Activated T-cell treated with anti-CD3 and anti-CD28 coated beads, Interleukin-2, amount 50 U/mL, for 4 hours (primary cell): ENCODE data around the gene OLIG2. TPM values are rescaled to one million over a fixed set of nuclear protein-coding genes. Genes with fewer than 3 reads are reported as not detected.

Experiments
- ATAC-seq, 2 donors: fragments of 200-7000 bp; cut with Tn5 transposase; one replicate each; pipeline ENCODE4 v1.10.0; 2021
- DNase-seq: peaks from one replicate; pipeline ENCODE4 v3.0.0-alpha.2; 2020
- H3K27me3 Mint-ChIP-seq: one replicate; pipeline ENCODE4 v1.8.0; 2021; ENCODE audit warnings: low read depth, mixed read lengths
- H3K36me3 Mint-ChIP-seq: one replicate; pipeline ENCODE4 v1.8.0; 2022; ENCODE audit warnings: mixed read lengths; ENCODE audit not compliant: insufficient read depth
- H3K4me1 Mint-ChIP-seq: one replicate; pipeline ENCODE4 v1.8.0; 2021; ENCODE audit warnings: low read depth, mixed read lengths
- H3K4me3 Mint-ChIP-seq: one replicate; pipeline ENCODE4 v1.8.0; 2021; ENCODE audit warnings: mild to moderate bottlenecking, moderate library complexity, mixed read lengths
- H3K9me3 Mint-ChIP-seq: one replicate; pipeline ENCODE4 v1.8.0; 2021; ENCODE audit warnings: mixed read lengths
- total RNA-seq, 3 donors: library from RNA; stranded (reverse); gene quantifications; one replicate each; pipeline ENCODE4 v1.2.1, GENCODE V29; 2021

OLIG2 gene
- total RNA-seq, result not detected

DNA sequence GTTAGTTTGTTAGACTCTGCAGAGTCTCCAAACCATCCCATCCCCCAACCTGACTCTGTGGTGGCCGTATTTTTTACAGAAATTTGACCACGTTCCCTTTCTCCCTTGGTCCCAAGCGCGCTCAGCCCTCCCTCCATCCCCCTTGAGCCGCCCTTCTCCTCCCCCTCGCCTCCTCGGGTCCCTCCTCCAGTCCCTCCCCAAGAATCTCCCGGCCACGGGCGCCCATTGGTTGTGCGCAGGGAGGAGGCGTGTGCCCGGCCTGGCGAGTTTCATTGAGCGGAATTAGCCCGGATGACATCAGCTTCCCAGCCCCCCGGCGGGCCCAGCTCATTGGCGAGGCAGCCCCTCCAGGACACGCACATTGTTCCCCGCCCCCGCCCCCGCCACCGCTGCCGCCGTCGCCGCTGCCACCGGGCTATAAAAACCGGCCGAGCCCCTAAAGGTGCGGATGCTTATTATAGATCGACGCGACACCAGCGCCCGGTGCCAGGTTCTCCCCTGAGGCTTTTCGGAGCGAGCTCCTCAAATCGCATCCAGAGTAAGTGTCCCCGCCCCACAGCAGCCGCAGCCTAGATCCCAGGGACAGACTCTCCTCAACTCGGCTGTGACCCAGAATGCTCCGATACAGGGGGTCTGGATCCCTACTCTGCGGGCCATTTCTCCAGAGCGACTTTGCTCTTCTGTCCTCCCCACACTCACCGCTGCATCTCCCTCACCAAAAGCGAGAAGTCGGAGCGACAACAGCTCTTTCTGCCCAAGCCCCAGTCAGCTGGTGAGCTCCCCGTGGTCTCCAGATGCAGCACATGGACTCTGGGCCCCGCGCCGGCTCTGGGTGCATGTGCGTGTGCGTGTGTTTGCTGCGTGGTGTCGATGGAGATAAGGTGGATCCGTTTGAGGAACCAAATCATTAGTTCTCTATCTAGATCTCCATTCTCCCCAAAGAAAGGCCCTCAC lies at the start of gene OLIG2:
TSS of gene OLIG2 (plus strand) at position 447 of the 954 bp plus-strand sequence. CDS start 928 bp downstream, outside the sequence.
- ATAC-seq (peak in 1 of 2 donors; percentile 11), DNase-seq (no peak)
- Mint-ChIP-seq H3K4me3 (peak within 1 kb of the TSS; percentile 24), H3K9me3 (no peaks in the 10 kb centered on the region), H3K36me3 (no peaks in the 10 kb centered on the region), H3K4me1 (peaks cover 49% of the 10 kb centered on the region), H3K27me3 (peaks cover 86% of the 10 kb centered on the region)

DNA sequence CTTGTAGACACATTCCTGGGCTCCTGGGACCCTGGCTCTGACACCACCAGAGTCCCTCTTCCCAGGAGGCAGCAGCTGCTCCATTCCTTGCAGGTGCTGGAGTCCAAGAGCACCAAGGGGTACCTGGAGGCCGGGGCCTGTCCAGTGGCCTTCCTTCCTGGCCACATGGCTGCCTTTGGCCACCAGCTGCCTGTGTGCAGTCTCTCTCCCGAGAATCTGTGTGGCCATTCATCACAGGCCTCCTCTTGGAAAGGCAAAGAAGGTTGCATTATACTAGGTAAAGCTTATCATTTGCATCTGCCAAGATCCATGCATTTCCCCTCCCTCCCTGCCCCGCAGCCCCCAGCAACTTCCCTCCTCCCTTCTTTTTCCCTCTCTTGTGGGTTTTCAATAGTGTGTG lies 48.9 kb upstream of the OLIG2 start:
- DNase-seq (no peak), ATAC-seq (no peak)
- Mint-ChIP-seq H3K9me3 (no peaks in the 10 kb centered on the region), H3K4me1 (no peaks in the 10 kb centered on the region), H3K27me3 (peaks cover 33% of the 10 kb centered on the region), H3K36me3 (peaks cover 2% of the 10 kb centered on the region), H3K4me3 (no peak overlapping the region)

DNA sequence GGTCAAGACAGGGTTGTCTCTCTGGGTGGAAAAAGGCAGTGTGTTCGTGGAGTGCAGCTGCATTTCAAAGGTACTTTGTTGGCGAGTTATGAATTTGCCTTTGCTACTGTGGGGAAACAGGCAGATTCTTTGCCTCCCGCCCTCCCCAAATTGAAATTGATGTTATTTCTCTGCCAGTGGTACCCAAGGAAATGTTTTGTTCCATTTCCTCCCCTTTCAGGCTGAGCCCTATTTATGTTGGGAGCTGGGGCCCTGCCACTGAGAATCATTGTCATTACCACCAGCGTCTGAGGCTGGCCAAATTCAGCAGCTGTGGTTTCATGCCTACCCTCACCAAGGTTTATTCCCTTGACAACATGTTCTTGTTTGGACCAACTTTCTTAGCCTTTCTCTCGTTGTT lies 48.5 kb upstream of the OLIG2 start:
- no peaks in the 10 kb centered on the region for H3K4me1 Mint-ChIP-seq
- no peak overlapping the region for H3K4me3 Mint-ChIP-seq
- DNase-seq (no peak), ATAC-seq (no peak)
- peaks cover 2% of the 10 kb centered on the region for H3K36me3 Mint-ChIP-seq
- H3K9me3 Mint-ChIP-seq, result no peaks in the 10 kb centered on the region
- peaks cover 34% of the 10 kb centered on the region for H3K27me3 Mint-ChIP-seq

DNA sequence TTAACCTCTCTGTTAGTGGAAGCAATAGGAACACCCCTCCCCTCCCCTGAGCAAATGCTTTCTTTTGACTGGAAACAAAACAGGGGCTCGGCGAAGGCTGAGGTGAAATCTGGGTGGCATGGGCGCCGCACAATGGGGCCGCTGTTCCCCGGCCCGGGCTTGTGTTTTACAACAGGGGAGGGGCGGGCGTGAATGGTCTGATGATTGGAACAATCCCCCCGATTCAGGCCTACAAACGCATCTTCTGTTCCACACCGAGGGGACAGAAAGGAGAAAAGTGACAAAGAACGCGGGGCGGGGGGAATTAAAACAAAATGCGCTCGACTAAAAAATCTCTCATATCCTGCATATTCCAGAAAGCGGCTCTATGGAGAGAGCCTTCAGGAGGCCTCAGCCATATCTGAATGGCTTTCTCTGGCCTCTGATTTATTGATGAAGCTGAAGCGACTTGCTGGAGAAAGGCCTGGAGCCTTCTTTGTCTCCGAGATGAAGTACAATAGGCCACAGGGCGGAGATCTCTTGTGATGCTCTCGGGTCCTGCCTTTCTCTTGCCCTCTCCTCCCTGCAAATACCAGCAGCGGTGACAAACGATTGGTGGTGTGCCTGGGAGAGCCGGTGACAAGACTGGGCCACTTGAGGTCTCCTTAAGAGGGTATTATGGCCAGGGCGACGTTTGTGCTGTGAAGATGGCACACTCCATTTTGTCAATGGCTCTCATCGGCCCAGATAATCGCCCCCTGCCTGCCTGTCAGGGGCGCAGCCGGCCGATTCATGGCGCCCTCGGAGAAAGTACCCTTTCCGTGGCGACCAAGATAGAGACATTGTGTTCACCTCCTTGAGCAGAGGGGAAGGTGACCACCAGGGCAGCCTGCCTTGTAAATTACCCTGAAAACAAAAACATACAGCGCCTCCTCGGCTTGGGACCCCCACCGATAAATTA lies 47.1 kb upstream of the OLIG2 start:
- H3K9me3 Mint-ChIP-seq, result no peaks in the 10 kb centered on the region
- H3K27me3 Mint-ChIP-seq, result peaks cover 38% of the 10 kb centered on the region
- H3K4me3 Mint-ChIP-seq, result no peak overlapping the region
- no peak for DNase-seq
- H3K4me1 Mint-ChIP-seq, result no peaks in the 10 kb centered on the region
- H3K36me3 Mint-ChIP-seq, result peaks cover 2% of the 10 kb centered on the region
- ATAC-seq, result no peak

DNA sequence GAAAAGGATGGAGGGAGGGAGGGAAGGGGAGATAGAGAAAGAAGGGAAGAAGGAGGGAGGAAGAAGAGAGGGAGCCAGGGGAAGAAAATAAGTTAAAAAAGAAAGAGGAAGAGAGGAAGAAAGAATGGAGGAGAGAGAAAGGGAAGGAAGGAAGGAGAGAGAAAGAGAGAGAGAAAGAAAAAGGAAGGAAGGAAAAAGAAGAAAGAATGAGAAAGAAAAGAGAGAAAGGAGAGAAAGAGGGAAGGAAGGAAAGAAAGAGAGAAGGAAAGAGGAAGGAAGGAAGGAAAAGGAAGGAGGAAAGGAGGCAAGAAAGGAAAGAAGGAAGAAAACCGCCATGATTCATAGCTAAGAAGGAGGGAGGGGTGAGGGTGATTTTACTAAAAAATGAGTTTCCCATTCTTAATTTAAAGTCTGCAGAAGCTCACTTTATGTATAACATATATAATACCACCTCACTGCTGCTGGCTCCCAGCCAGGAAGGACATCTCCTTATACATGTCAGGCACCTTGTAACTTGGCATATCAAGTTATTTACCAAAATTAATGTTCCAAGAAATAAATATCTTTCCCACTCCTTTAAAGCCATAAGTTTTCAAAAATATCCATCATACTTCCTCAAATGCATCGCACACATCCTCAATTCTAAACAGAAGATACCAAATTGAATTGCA lies 46.0 kb upstream of the OLIG2 start:
- DNase-seq (no peak), ATAC-seq (no peak)
- Mint-ChIP-seq H3K4me3 (no peak overlapping the region), H3K9me3 (no peaks in the 10 kb centered on the region), H3K27me3 (peaks cover 34% of the 10 kb centered on the region), H3K36me3 (peaks cover under 1% of the 10 kb centered on the region), H3K4me1 (no peaks in the 10 kb centered on the region)

DNA sequence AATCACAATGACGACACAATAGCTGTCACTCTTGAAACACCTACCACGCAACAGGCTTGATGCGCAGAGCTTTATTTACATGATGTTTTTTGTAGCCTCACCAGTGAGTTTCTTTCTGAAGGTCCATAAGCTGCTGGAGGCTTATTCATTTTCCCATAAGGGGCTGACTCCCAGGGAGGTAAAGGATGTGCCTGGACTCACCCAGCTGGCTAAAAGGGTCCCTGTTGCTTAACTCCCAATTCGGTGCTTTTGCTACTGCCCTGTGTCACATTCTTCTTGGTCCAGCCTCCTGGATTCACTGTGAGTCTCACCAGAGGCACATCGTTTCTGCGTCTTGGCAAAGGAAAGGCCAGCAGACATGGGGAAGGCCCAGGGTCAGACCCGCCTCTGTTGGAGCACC lies 44.6 kb upstream of the OLIG2 start:
- Mint-ChIP-seq H3K36me3 (no peaks in the 10 kb centered on the region), H3K27me3 (peaks cover 28% of the 10 kb centered on the region), H3K4me1 (no peaks in the 10 kb centered on the region), H3K4me3 (no peak overlapping the region), H3K9me3 (no peaks in the 10 kb centered on the region)
- DNase-seq (no peak), ATAC-seq (no peak)

DNA sequence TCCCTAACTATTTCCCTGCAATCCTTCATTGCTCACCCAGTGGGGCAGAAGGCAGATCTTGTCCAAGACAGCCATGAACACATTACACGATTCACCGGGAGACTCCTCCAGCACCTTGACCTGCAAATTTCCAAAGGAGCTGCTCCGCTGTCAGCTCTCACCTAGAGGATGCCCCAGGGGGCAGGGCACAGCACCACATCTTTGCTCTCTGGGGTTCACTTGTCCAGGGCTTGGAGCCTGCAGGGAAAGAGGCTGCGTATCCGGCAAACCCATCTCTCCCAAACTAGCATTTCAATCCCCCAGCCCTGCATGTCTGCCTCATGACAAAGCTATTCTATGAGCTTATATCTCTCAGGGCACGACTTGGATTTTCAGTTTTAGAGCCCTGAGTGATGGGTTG lies 35.1 kb upstream of the OLIG2 start:
- H3K9me3 Mint-ChIP-seq, result no peaks in the 10 kb centered on the region
- H3K4me3 Mint-ChIP-seq, result no peak overlapping the region
- ATAC-seq (no peak), DNase-seq (no peak)
- no peaks in the 10 kb centered on the region for H3K36me3 Mint-ChIP-seq
- peaks cover 35% of the 10 kb centered on the region for H3K27me3 Mint-ChIP-seq
- H3K4me1 Mint-ChIP-seq, result no peaks in the 10 kb centered on the region

DNA sequence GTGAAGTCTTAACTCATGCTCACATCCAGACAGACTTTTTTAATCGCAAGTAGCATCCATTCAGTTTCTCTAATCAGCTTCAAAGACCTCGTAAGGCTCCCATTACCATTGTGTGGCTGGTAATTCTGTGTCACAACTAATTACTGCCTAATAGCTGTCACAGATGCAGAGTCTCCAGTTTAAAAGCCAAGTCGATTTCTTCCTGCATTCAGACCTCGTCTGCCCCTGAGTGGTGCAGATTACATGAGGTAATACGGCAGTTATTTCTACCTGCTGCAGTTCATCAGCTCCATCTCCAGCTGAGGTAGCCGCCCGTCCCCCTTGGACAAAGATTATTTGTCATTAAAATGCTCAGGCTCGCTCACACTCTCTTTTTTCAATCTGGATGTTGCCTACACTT lies 34.4 kb upstream of the OLIG2 start:
- Mint-ChIP-seq H3K36me3 (no peaks in the 10 kb centered on the region), H3K9me3 (no peaks in the 10 kb centered on the region), H3K4me1 (no peaks in the 10 kb centered on the region), H3K4me3 (no peak overlapping the region), H3K27me3 (peaks cover 35% of the 10 kb centered on the region)
- DNase-seq (no peak), ATAC-seq (no peak)

DNA sequence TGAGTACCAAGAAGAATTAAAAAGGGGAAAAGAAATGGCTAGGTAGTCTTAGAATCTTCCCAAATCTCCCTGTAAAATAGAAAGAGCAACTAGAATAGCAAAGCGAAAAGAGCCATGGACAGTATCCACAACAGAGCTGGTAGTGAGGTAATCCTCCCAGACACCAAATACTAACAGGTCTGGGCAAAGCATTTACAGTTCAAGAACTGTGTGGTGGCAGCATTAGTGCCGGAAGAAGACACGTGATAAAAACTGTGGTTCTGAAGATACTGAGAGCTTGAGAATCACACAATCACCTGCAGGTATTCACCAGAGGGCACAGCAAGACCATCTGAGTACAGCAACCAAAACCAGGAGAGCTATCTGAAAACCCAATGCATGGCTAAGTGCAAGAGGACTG lies 31.8 kb upstream of the OLIG2 start:
- H3K27me3 Mint-ChIP-seq, result peaks cover 32% of the 10 kb centered on the region
- DNase-seq, result no peak
- no peaks in the 10 kb centered on the region for H3K36me3 Mint-ChIP-seq
- H3K4me1 Mint-ChIP-seq, result no peaks in the 10 kb centered on the region
- H3K9me3 Mint-ChIP-seq, result peaks cover 4% of the 10 kb centered on the region
- no peak overlapping the region for H3K4me3 Mint-ChIP-seq
- no peak for ATAC-seq

DNA sequence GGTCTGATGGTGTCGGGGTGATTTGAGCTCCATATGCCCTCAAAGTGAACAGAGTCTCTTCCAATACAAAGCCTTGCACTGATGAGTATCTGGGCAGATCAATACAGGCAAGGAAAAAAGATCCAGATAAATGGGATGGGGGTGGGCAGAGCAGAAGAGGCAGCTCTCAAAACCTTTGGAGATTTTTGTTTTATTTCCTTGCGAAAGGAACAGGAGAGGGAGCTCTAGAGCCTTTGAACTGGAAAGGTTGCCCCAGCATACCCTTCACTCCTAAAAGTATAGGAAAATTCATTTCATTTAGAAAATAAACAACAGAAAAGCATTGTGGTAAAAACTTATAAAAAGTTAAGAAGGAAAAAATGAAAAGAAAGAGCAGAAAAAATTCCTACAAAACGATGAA lies 31.4 kb upstream of the OLIG2 start:
- ATAC-seq (no peak), DNase-seq (no peak)
- H3K4me1 Mint-ChIP-seq, result no peaks in the 10 kb centered on the region
- peaks cover 4% of the 10 kb centered on the region for H3K9me3 Mint-ChIP-seq
- H3K4me3 Mint-ChIP-seq, result no peak overlapping the region
- peaks cover 32% of the 10 kb centered on the region for H3K27me3 Mint-ChIP-seq
- H3K36me3 Mint-ChIP-seq, result no peaks in the 10 kb centered on the region

DNA sequence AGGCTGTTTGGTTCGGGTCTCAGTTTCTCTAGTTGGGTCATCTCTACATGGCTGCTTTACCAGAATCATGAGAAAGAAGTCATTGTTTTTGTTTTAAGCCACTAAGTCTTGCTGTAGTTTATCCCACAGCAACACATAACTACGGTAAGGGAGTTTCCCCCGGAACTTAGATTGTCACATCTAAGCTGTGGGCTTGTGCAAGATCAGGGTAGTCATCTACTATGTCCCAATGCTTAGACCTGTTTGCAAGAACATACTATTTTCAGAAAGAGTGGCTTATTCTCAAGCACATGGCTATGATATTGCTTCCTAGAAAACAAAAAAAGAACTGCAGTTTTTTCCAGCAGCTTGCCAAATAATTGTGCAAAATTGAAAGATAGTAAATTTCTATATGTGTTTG lies 18.0 kb upstream of the OLIG2 start:
- Mint-ChIP-seq H3K27me3 (peaks cover 13% of the 10 kb centered on the region), H3K9me3 (no peaks in the 10 kb centered on the region), H3K4me1 (no peaks in the 10 kb centered on the region), H3K36me3 (no peaks in the 10 kb centered on the region), H3K4me3 (no peak overlapping the region)
- ATAC-seq (no peak), DNase-seq (no peak)

DNA sequence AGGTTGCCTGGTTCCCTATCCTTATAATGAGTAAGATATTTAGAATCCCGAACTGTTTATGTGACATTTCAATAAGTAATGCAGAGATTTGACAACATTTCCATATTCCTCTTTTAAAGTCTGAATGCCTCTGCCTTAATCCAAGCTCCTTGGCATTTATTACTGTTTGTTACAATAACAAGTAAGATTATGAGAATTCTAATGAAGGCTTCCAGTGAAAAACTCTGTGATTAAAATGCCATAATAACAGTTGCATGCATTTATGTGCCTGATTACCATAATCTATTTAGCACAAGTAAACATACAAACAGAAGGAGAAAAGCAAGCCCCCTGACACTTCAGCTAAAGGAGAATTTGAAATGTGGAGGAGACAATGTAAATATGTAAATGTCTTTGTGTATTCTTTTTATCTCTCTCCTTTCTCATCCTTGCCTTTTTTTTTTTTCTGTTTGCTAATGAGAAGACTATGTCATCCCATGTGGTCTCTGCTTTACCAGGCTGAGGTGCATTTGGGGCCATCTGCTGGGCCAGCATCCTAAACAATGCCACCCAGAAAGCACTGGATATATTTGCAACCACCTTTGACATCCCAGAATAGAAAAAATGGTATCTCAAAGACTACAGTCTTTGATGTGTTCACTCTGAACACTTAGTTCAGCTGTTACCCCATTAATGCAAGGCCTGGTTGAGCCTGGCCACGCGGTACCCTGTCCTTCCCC lies 17.2 kb upstream of the OLIG2 start:
- Mint-ChIP-seq H3K27me3 (peaks cover 16% of the 10 kb centered on the region), H3K36me3 (no peaks in the 10 kb centered on the region), H3K9me3 (no peaks in the 10 kb centered on the region), H3K4me3 (no peak overlapping the region), H3K4me1 (no peaks in the 10 kb centered on the region)
- no peak for DNase-seq
- no peak for ATAC-seq

DNA sequence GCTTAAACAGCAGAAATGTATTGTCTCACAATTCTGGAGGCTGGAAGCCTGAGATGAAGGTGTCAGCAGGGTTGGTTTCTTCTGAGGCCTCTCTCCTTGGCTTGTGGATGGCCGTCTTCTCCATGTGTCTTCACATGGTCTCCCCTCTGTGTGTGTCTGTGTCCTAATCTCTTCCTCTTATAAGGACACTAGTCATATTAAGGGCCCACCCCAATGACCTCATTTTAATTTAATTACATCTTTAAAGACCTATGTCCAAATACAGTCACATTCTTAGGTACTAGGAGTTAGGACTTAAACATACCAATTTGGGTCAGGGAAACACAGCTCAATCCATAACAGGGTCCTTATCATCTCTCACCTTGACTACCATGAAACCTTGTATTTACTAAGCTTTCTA lies 14.8 kb upstream of the OLIG2 start:
- Mint-ChIP-seq H3K4me1 (no peaks in the 10 kb centered on the region), H3K27me3 (peaks cover 38% of the 10 kb centered on the region), H3K36me3 (no peaks in the 10 kb centered on the region), H3K4me3 (no peak overlapping the region), H3K9me3 (no peaks in the 10 kb centered on the region)
- no peak for DNase-seq
- ATAC-seq, result no peak

DNA sequence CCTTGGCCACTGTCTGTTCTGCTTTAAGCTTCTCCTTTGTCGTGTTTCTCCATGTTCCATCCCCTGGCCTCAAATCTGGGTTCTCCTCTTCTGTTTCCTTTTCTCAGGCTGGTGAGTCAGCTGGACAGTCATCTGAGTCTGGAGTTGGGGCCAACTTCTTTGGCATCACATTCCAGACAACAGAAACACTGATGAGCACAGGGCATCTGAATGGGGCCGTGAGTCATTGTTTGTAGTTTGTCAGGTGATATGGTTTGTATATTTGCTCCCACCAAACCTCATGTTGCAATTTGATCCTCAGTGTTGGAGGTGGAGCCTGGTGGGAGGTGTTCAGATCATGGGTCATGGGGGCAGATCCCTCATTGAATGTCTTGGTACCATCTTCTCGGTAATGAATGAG lies 14.3 kb upstream of the OLIG2 start:
- Mint-ChIP-seq H3K36me3 (no peaks in the 10 kb centered on the region), H3K4me1 (no peaks in the 10 kb centered on the region), H3K4me3 (no peak overlapping the region), H3K9me3 (no peaks in the 10 kb centered on the region), H3K27me3 (peaks cover 43% of the 10 kb centered on the region)
- ATAC-seq, result no peak
- no peak for DNase-seq
